Loucy (cell line): ENCODE measurements around the gene RXRA.

ENCODE experiments used
- CTCF ChIP-seq: fragments of 200-600 bp; sonication (generic); conservative IDR thresholded peaks from 2 replicates; pipeline ENCODE4 v1.5.1; 2014; ENCODE audit warnings: mild to moderate bottlenecking, antibody characterized with exemption, low read length
- EZH2phosphoT487 ChIP-seq: fragments of 200-600 bp; IDR thresholded peaks from 2 replicates; pipeline ENCODE4 v1.6.1; 2018; ENCODE audit warnings: antibody characterized with exemption, mild to moderate bottlenecking, moderate library complexity, borderline replicate concordance

GRCh38 chr9:134316449-134317160 is 9.7 kb upstream of the RXRA start:
- TF ChIP-seq CTCF = no peak
- no peak for TF ChIP-seq EZH2phosphoT487
